HFF-Myc (cell line): Measurements from ENCODE around the gene EXOC6B.
A peak's percentile ranks its signal among the peaks of the same experiment; 100 is the strongest.

Source experiments
- DNase-seq: peaks from one replicate; pipeline ENCODE4 v3.0.0-alpha.2; 2011; ENCODE audit warnings: low read depth; ENCODE audit errors: extremely low read depth
- H3K4me3 ChIP-seq: replicated peaks from 2 replicates; pipeline ENCODE4 v1.5.1; 2011; ENCODE audit warnings: low read depth, mild to moderate bottlenecking, control low read depth, low read length
- CTCF ChIP-seq: IDR thresholded peaks from 2 replicates; pipeline ENCODE4 v1.5.1; 2012; ENCODE audit warnings: mild to moderate bottlenecking, low read depth, low read length, control low read depth; ENCODE audit errors: missing control alignments

The EXOC6B gene

GRCh38 chr2:72235497-72236415 is 590.1 kb downstream of the EXOC6B start:
- TF ChIP-seq CTCF, result no peak
- no peak for DNase-seq
- H3K4me3 ChIP-seq, result no peak overlapping the region

- DNase-seq, result no peak
- no peak for TF ChIP-seq CTCF
- no peak overlapping the region for H3K4me3 ChIP-seq
Observed at GRCh38 chr2:72233211-72233610, 592.6 kb downstream of the EXOC6B start.

- H3K4me3 ChIP-seq, result no peak overlapping the region
- DNase-seq, result peak; percentile 37
- no peak for TF ChIP-seq CTCF
Observed at GRCh38 chr2:72222829-72223564, 602.8 kb downstream of the EXOC6B start.

- DNase-seq, result no peak
- TF ChIP-seq CTCF, result peak; percentile 51
- no peak overlapping the region for H3K4me3 ChIP-seq
Observed at GRCh38 chr2:72220170-72220569, 605.7 kb downstream of the EXOC6B start.

- no peak overlapping the region for H3K4me3 ChIP-seq
- DNase-seq, result no peak
- TF ChIP-seq CTCF, result no peak
Observed at GRCh38 chr2:72214429-72215143, 611.2 kb downstream of the EXOC6B start.

GRCh38 chr2:72212486-72212855 is 613.4 kb downstream of the EXOC6B start:
- no peak for TF ChIP-seq CTCF
- no peak for DNase-seq
- H3K4me3 ChIP-seq, result no peak overlapping the region
